IMR-90 (cell line): Measurements from ENCODE around the gene LRRC2. TPM values are rescaled to one million over a fixed set of nuclear protein-coding genes. Genes with fewer than 3 reads are reported as not detected.

ENCODE experiments used
- ATAC-seq: fragments of 200-7000 bp; cut with Tn5 transposase; 2 replicates; pipeline ENCODE4 v1.9.1; 2020; ENCODE audit warnings: low read depth, mild to moderate bottlenecking, moderate library complexity
- BruUV-seq: library from RNA; stranded (reverse); fragments of 400-500 nt; replicated peaks from 2 replicates; lab custom pipeline; 2021; lab: Mats Ljungman, UMichigan
- CTCF ChIA-PET: fragments of 300-600 bp; formaldehyde crosslinking; extraction: SDS; loops from one replicate; lab custom pipeline; 2021; ENCODE audit warnings: antibody characterized with exemption; lab: Yijun Ruan, JAX
- POLR2A ChIA-PET: fragments of 300-600 bp; sonication (Branson Sonifier 250); formaldehyde crosslinking; loops from one replicate; lab custom pipeline; 2022; ENCODE audit warnings: antibody characterized with exemption; ENCODE audit not compliant: unreplicated experiment; lab: Charles Lee
- DNase-seq: peaks from one replicate; pipeline ENCODE4 v3.0.0; 2013
- H2AFZ ChIP-seq: replicated peaks from 2 replicates; pipeline ENCODE3; 2013; ENCODE audit warnings: low read length, mild to moderate bottlenecking; ENCODE audit not compliant: poor library complexity
- H2AK5ac ChIP-seq: 2 replicates; pipeline ENCODE4 v1.6.1; 2013; ENCODE audit warnings: low read depth, low read length, inconsistent platforms
- H2AK9ac ChIP-seq: replicated peaks from 2 replicates; pipeline ENCODE3; 2013; ENCODE audit warnings: mild to moderate bottlenecking, low read depth, low read length, moderate library complexity; ENCODE audit not compliant: poor library complexity
- H2BK120ac ChIP-seq: 2 replicates; pipeline ENCODE4 v1.6.1; 2013; ENCODE audit warnings: low read depth, low read length, inconsistent platforms
- H2BK15ac ChIP-seq: 3 replicates; pipeline ENCODE4 v1.6.1; 2013; ENCODE audit warnings: low read depth, low read length, inconsistent platforms
- H2BK20ac ChIP-seq: 2 replicates; pipeline ENCODE4 v1.6.1; 2013; ENCODE audit warnings: low read depth, mild to moderate bottlenecking, inconsistent platforms, low read length, moderate library complexity
- H2BK5ac ChIP-seq: 2 replicates; pipeline ENCODE4 v1.6.1; 2013; ENCODE audit warnings: mild to moderate bottlenecking, low read depth, low read length, inconsistent platforms; ENCODE audit not compliant: poor library complexity, severe bottlenecking
- H3K14ac ChIP-seq: replicated peaks from 2 replicates; pipeline ENCODE4 v1.6.1; 2013; ENCODE audit warnings: low read depth, low read length, inconsistent platforms
- H3K18ac ChIP-seq: 2 replicates; pipeline ENCODE4 v1.6.1; 2013; ENCODE audit warnings: low read depth, low read length, control low read depth
- H3K23ac ChIP-seq: 2 replicates; pipeline ENCODE4 v1.6.1; 2013; ENCODE audit warnings: low read depth, low read length, inconsistent platforms
- H3K27ac ChIP-seq: 2 replicates; pipeline ENCODE4 v1.5.1; 2013; ENCODE audit warnings: mild to moderate bottlenecking, control low read depth, low read length; ENCODE audit not compliant: insufficient read depth
- H3K27me3 ChIP-seq: 2 replicates; pipeline ENCODE4 v1.6.1; 2013; ENCODE audit warnings: low read length; ENCODE audit not compliant: control insufficient read depth, insufficient read depth
- H3K36me3 ChIP-seq: 2 replicates; pipeline ENCODE4 v1.6.1; 2013; ENCODE audit warnings: low read length, mixed read lengths; ENCODE audit not compliant: control insufficient read depth, insufficient read depth
- H3K4ac ChIP-seq: 2 replicates; pipeline ENCODE4 v1.6.1; 2013; ENCODE audit warnings: low read depth, low read length, inconsistent platforms
- H3K4me1 ChIP-seq: 2 replicates; pipeline ENCODE4 v1.6.1; 2013; ENCODE audit warnings: low read length, mixed read lengths; ENCODE audit not compliant: control insufficient read depth, insufficient read depth
- H3K4me2 ChIP-seq: 2 replicates; pipeline ENCODE4 v1.6.1; 2013; ENCODE audit warnings: low read depth, mild to moderate bottlenecking, control low read depth, low read length, moderate library complexity
- H3K4me3 ChIP-seq: 2 replicates; pipeline ENCODE4 v1.5.1; 2013; ENCODE audit warnings: low read depth, mild to moderate bottlenecking, control low read depth, low read length, moderate library complexity; ENCODE audit not compliant: insufficient read depth
- H3K56ac ChIP-seq: 2 replicates; pipeline ENCODE4 v1.6.1; 2013; ENCODE audit warnings: low read length, inconsistent platforms; ENCODE audit not compliant: insufficient read depth; ENCODE audit errors: extremely low read depth
- H3K79me1 ChIP-seq, 2 experiments: 2 replicates each; pipeline ENCODE4 v1.6.1; 2013; ENCODE audit warnings: low read length in 2 of 2, inconsistent platforms in 1 of 2, low read depth in 1 of 2
- H3K9ac ChIP-seq: 2 replicates; pipeline ENCODE4 v1.6.1; 2013; ENCODE audit warnings: low read depth, low read length, control low read depth
- H3K9me1 ChIP-seq: 2 replicates; pipeline ENCODE4 v1.6.1; 2013; ENCODE audit warnings: low read length, inconsistent platforms; ENCODE audit not compliant: insufficient read depth
- H3K9me3 ChIP-seq: 2 replicates; pipeline ENCODE4 v1.6.1; 2013; ENCODE audit warnings: low read length; ENCODE audit not compliant: control insufficient read depth, insufficient read depth
- H4K20me1 ChIP-seq: 2 replicates; pipeline ENCODE4 v1.6.1; 2013; ENCODE audit warnings: low read length, inconsistent platforms; ENCODE audit not compliant: insufficient read depth
- H4K5ac ChIP-seq: 2 replicates; pipeline ENCODE4 v1.6.1; 2013; ENCODE audit warnings: mild to moderate bottlenecking, low read depth, low read length, control low read depth
- H4K8ac ChIP-seq, 2 experiments: 2 replicates each; pipeline ENCODE4 v1.6.1; 2013; ENCODE audit warnings: low read depth in 2 of 2, low read length in 2 of 2, control low read depth in 1 of 2, inconsistent platforms in 1 of 2
- H4K91ac ChIP-seq: 2 replicates; pipeline ENCODE4 v1.6.1; 2013; ENCODE audit warnings: low read depth, low read length, inconsistent platforms; ENCODE audit not compliant: insufficient read depth
- BHLHE40 ChIP-seq: fragments of 150-350 bp; IDR thresholded peaks from 2 replicates; pipeline ENCODE4 v1.6.1; 2016; ENCODE audit warnings: mild to moderate bottlenecking, low read depth, low read length
- CEBPB ChIP-seq: IDR thresholded peaks from 2 replicates; pipeline ENCODE4 v1.6.1; 2012; ENCODE audit warnings: low read depth, low read length, improper control_type of control experiment
- CHD1 ChIP-seq: IDR thresholded peaks from 2 replicates; pipeline ENCODE4 v1.6.1; 2012; ENCODE audit warnings: low read depth, low read length, improper control_type of control experiment
- FOS ChIP-seq: fragments of 150-350 bp; IDR thresholded peaks from 2 replicates; pipeline ENCODE4 v1.6.1; 2016; ENCODE audit warnings: low read depth, low read length
- MAFK ChIP-seq: IDR thresholded peaks from 2 replicates; pipeline ENCODE4 v1.6.1; 2012; ENCODE audit warnings: low read depth, low read length, improper control_type of control experiment
- MAZ ChIP-seq: IDR thresholded peaks from 2 replicates; pipeline ENCODE4 v1.6.1; 2012; ENCODE audit warnings: low read depth, mild to moderate bottlenecking, low read length, improper control_type of control experiment, moderate library complexity, borderline replicate concordance
- MXI1 ChIP-seq: IDR thresholded peaks from 2 replicates; pipeline ENCODE4 v1.6.1; 2012; ENCODE audit warnings: low read depth, mild to moderate bottlenecking, low read length, moderate library complexity, borderline replicate concordance
- NFE2L2 ChIP-seq: fragments of 150-350 bp; IDR thresholded peaks from 2 replicates; pipeline ENCODE4 v1.6.1; 2016; ENCODE audit warnings: low read depth, mild to moderate bottlenecking, low read length
- RAD21 ChIP-seq: IDR thresholded peaks from 2 replicates; pipeline ENCODE4 v1.6.1; 2012; ENCODE audit warnings: low read length, improper control_type of control experiment
- RCOR1 ChIP-seq: IDR thresholded peaks from 2 replicates; pipeline ENCODE4 v1.6.1; 2012; ENCODE audit warnings: mild to moderate bottlenecking, low read length, improper control_type of control experiment; ENCODE audit not compliant: insufficient replicate concordance
- RFX5 ChIP-seq: IDR thresholded peaks from 2 replicates; pipeline ENCODE4 v1.8.0; 2012; ENCODE audit warnings: low read depth, mild to moderate bottlenecking, low read length, moderate library complexity
- WGBS, 2 experiments: methylation state at CpG; one replicate each; pipeline versions ENCODE4 v1.1.5 to v1.1.7; 2013; ENCODE audit warnings: missing lambda C conversion rate in 2 of 2; ENCODE audit not compliant: insufficient read length in 1 of 2; ENCODE audit errors: extremely low coverage in 2 of 2; 5-methylcytosine and 5-hydroxymethylcytosine counted together
- dilution Hi-C: fragments of 300-500 bp; cut with HindIII; formaldehyde crosslinking; loops from one replicate; pipeline ENCODE4 v1.14.3; 2018; ENCODE audit warnings: low sequenced_read_pairs; ENCODE audit not compliant: unreplicated experiment
- in situ Hi-C: fragments of 300-500 bp; cut with MboI; formaldehyde crosslinking; loops from 3 replicates; pipeline ENCODE4 v1.14.3; 2019; ENCODE audit warnings: low sequenced_read_pairs, inconsistent platforms, mixed read lengths
- intact Hi-C: fragments of 100-400 bp; cut with micrococcal nuclease; formaldehyde crosslinking; loops from 2 replicates; pipeline ENCODE4 v1.10.0; 2022
- polyA plus RNA-seq, 3 experiments: library from polyadenylated mRNA; depleted of rRNA; stranded (reverse); fragments of >200 nt; gene quantifications; 2 replicates each; pipeline ENCODE4 v1.2.3, GENCODE V29; 2012; ENCODE audit warnings: low replicate concordance in 1 of 3
- total RNA-seq: library from RNA; depleted of rRNA; stranded (reverse); fragments of >200 nt; gene quantifications from 2 replicates; pipeline ENCODE4 v1.2.3, GENCODE V29; 2012
- TF ChIP-seq, protein P1 (sequence below): conservative IDR thresholded peaks from 2 replicates; pipeline ENCODE4 v1.5.1; 2012; ENCODE audit warnings: mild to moderate bottlenecking, low read depth, low read length, improper control_type of control experiment
- TF ChIP-seq, protein P2 (sequence below): fragments of 150-350 bp; IDR thresholded peaks from 2 replicates; pipeline ENCODE4 v1.6.1; 2017; ENCODE audit warnings: mild to moderate bottlenecking, antibody characterized with exemption, low read length, low read depth
- TF ChIP-seq, protein P3 (sequence below): fragments of 150-350 bp; IDR thresholded peaks from 2 replicates; pipeline ENCODE4 v1.6.1; 2016; ENCODE audit warnings: low read depth, mild to moderate bottlenecking, low read length, moderate library complexity, borderline replicate concordance

Gene LRRC2
- total and polyA plus RNA-seq, 2 of the 4 experiments (the other 2 are of a cell fraction) = 2.9 to 4.1 TPM

DNA sequence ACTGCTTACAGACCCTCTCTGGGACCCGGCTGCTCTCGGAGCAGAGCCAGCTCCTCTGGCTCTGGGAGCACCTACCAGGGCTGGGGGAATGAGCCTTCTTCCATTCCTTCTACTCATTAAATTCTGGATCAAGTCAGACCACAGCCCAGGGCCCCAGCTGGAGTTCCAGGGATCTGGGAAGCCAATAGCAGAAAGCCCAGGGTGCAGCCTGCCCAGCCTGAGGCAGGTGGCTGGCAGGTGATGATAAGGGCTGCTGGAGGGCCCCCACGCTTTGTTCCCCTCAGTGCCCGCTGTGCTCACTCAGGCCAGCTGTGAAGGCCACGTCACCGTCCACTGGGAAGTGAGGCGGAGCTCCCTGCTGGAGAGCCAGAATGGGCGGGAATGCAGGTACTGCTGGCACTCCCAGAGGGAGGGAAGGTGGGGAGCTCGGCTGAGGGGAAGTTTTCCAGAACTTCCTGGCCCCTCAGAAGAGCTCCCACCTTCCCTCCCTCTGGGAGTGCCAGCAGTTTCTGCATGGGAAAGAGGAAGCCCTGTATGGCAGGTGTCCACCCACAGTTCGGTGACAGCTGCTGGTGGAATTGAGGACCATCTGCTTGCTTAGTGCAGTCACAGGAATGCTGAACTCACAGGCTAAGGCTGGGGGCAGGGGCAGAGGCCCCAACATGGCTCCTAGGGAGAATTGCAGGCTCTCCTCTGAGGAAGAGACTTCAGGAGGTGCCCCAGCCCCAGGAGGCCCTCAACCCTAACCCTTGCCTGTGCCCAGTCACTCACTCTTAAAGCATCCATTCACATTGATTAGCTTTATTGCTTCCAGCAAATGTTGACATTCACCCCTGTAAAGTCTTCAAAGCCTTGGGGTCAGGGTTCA, 81.0 kb downstream of the LRRC2 start:
- Histone ChIP-seq H2AK9ac (no peak overlapping the region), H4K5ac (peak overlapping the region; percentile 35; the same call in 1 of the 2 replicates), H2AK5ac (0 out of 2 replicates have a peak overlapping the region, but pooled peaks have one; percentile 27), H3K9ac (no peak overlapping the region), H3K27me3 (no peaks in the 10 kb centered on the region), H4K91ac (no peak overlapping the region), H3K36me3 (no peaks in the 10 kb centered on the region), H2AFZ (no peak overlapping the region), H3K9me1 (peaks cover 12% of the 10 kb centered on the region), H3K14ac (no peak overlapping the region), H3K9me3 (no peaks in the 10 kb centered on the region), H3K4me2 (no peak overlapping the region), H3K27ac (no peak overlapping the region), H3K56ac (no peak overlapping the region), H2BK120ac (peak overlapping the region; percentile 44; the same call in 1 of the 2 replicates), H2BK20ac (no peak overlapping the region), H4K8ac (no peak overlapping the region), H2BK5ac (no peak overlapping the region), H3K18ac (no peak overlapping the region), H3K4ac (0 out of 2 replicates have a peak overlapping the region, but pooled peaks have one; percentile 4), H3K79me1 (no peaks in the 10 kb centered on the region), H3K4me1 (peaks cover 12% of the 10 kb centered on the region), H4K20me1 (no peaks in the 10 kb centered on the region), H2BK15ac (no peak overlapping the region), H3K23ac (no peak overlapping the region), H3K4me3 (no peak overlapping the region)
- ATAC-seq (no peak), DNase-seq (no peak)
- dilution Hi-C loops = no loop called here
- POLR2A ChIA-PET = no interaction called here
- intact Hi-C loops = loop anchor here (5.0 kb wide), 1 partner anchor 422 kb away; no protein-coding TSS in a partner anchor
- BruUV-seq = no TSS peak
- no CpG with 5 or more reads among the region's 10 CpGs for WGBS, 2 experiments
- CTCF ChIA-PET = no interaction called here
- in situ Hi-C loops = loop anchor here (5.0 to 25.0 kb wide), 2 partner anchors 147 to 402 kb away; partner anchors contain the start of gene PTH1R
- TF ChIP-seq RAD21 (no peak), BHLHE40 (no peak), MAFK (no peak), RCOR1 (no peak), CHD1 (no peak), FOS (no peak), CEBPB (no peak), MAZ (no peak), NFE2L2 (no peak), MXI1 (no peak), RFX5 (no peak)
- TF ChIP-seq, protein P1, sequence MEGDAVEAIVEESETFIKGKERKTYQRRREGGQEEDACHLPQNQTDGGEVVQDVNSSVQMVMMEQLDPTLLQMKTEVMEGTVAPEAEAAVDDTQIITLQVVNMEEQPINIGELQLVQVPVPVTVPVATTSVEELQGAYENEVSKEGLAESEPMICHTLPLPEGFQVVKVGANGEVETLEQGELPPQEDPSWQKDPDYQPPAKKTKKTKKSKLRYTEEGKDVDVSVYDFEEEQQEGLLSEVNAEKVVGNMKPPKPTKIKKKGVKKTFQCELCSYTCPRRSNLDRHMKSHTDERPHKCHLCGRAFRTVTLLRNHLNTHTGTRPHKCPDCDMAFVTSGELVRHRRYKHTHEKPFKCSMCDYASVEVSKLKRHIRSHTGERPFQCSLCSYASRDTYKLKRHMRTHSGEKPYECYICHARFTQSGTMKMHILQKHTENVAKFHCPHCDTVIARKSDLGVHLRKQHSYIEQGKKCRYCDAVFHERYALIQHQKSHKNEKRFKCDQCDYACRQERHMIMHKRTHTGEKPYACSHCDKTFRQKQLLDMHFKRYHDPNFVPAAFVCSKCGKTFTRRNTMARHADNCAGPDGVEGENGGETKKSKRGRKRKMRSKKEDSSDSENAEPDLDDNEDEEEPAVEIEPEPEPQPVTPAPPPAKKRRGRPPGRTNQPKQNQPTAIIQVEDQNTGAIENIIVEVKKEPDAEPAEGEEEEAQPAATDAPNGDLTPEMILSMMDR = no peak
- TF ChIP-seq, protein P2, sequence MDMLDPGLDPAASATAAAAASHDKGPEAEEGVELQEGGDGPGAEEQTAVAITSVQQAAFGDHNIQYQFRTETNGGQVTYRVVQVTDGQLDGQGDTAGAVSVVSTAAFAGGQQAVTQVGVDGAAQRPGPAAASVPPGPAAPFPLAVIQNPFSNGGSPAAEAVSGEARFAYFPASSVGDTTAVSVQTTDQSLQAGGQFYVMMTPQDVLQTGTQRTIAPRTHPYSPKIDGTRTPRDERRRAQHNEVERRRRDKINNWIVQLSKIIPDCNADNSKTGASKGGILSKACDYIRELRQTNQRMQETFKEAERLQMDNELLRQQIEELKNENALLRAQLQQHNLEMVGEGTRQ = no peak
- TF ChIP-seq, protein P3, sequence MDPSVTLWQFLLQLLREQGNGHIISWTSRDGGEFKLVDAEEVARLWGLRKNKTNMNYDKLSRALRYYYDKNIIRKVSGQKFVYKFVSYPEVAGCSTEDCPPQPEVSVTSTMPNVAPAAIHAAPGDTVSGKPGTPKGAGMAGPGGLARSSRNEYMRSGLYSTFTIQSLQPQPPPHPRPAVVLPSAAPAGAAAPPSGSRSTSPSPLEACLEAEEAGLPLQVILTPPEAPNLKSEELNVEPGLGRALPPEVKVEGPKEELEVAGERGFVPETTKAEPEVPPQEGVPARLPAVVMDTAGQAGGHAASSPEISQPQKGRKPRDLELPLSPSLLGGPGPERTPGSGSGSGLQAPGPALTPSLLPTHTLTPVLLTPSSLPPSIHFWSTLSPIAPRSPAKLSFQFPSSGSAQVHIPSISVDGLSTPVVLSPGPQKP = no peak
